Measurements from ENCODE around the gene STRBP. TPM values are rescaled to one million over a fixed set of nuclear protein-coding genes. Genes with fewer than 3 reads are reported as not detected.

The STRBP gene
- total and polyA plus RNA-seq, 2 of the 8 experiments (the other 6 are each of a cell fraction or from before 2014, with no cell fraction given): 29.7 to 105 TPM

DNA sequence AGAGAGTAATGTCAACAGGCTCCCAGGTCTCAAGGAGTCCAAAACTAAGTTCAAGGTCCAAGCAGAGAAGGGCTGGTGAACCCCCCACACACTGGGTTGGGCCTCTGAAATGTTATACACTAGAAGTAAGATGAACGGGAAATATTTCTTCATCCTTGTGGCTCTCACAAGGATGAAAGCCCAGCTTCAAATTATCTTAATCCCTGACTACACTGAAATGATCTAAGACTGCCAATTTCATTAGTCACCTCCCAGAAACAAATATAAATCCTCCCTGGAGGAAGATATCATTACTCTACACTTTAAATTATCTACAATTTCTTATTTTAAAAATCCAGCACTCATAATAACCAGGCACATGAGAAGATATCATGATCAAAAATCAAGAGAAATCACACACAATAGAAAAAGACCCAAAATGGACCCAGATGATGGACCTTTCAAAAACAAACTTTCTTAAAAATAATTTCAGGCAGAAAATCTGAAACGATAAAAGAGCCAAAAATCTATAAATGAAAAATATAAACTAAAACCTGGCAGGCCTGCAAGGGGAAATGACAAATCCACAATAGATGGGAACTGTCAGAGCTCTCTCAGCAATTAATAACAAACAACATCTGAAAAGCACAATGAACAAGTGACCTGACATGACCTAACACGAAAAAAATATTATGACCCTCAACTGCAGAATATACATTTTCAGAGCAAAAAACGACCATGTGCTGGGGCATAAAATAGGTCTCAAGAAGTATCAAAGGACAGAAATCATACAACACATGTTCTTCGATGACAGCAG is 117.5 kb downstream of the STRBP start (continued):
- TF ChIP-seq, protein P1, sequence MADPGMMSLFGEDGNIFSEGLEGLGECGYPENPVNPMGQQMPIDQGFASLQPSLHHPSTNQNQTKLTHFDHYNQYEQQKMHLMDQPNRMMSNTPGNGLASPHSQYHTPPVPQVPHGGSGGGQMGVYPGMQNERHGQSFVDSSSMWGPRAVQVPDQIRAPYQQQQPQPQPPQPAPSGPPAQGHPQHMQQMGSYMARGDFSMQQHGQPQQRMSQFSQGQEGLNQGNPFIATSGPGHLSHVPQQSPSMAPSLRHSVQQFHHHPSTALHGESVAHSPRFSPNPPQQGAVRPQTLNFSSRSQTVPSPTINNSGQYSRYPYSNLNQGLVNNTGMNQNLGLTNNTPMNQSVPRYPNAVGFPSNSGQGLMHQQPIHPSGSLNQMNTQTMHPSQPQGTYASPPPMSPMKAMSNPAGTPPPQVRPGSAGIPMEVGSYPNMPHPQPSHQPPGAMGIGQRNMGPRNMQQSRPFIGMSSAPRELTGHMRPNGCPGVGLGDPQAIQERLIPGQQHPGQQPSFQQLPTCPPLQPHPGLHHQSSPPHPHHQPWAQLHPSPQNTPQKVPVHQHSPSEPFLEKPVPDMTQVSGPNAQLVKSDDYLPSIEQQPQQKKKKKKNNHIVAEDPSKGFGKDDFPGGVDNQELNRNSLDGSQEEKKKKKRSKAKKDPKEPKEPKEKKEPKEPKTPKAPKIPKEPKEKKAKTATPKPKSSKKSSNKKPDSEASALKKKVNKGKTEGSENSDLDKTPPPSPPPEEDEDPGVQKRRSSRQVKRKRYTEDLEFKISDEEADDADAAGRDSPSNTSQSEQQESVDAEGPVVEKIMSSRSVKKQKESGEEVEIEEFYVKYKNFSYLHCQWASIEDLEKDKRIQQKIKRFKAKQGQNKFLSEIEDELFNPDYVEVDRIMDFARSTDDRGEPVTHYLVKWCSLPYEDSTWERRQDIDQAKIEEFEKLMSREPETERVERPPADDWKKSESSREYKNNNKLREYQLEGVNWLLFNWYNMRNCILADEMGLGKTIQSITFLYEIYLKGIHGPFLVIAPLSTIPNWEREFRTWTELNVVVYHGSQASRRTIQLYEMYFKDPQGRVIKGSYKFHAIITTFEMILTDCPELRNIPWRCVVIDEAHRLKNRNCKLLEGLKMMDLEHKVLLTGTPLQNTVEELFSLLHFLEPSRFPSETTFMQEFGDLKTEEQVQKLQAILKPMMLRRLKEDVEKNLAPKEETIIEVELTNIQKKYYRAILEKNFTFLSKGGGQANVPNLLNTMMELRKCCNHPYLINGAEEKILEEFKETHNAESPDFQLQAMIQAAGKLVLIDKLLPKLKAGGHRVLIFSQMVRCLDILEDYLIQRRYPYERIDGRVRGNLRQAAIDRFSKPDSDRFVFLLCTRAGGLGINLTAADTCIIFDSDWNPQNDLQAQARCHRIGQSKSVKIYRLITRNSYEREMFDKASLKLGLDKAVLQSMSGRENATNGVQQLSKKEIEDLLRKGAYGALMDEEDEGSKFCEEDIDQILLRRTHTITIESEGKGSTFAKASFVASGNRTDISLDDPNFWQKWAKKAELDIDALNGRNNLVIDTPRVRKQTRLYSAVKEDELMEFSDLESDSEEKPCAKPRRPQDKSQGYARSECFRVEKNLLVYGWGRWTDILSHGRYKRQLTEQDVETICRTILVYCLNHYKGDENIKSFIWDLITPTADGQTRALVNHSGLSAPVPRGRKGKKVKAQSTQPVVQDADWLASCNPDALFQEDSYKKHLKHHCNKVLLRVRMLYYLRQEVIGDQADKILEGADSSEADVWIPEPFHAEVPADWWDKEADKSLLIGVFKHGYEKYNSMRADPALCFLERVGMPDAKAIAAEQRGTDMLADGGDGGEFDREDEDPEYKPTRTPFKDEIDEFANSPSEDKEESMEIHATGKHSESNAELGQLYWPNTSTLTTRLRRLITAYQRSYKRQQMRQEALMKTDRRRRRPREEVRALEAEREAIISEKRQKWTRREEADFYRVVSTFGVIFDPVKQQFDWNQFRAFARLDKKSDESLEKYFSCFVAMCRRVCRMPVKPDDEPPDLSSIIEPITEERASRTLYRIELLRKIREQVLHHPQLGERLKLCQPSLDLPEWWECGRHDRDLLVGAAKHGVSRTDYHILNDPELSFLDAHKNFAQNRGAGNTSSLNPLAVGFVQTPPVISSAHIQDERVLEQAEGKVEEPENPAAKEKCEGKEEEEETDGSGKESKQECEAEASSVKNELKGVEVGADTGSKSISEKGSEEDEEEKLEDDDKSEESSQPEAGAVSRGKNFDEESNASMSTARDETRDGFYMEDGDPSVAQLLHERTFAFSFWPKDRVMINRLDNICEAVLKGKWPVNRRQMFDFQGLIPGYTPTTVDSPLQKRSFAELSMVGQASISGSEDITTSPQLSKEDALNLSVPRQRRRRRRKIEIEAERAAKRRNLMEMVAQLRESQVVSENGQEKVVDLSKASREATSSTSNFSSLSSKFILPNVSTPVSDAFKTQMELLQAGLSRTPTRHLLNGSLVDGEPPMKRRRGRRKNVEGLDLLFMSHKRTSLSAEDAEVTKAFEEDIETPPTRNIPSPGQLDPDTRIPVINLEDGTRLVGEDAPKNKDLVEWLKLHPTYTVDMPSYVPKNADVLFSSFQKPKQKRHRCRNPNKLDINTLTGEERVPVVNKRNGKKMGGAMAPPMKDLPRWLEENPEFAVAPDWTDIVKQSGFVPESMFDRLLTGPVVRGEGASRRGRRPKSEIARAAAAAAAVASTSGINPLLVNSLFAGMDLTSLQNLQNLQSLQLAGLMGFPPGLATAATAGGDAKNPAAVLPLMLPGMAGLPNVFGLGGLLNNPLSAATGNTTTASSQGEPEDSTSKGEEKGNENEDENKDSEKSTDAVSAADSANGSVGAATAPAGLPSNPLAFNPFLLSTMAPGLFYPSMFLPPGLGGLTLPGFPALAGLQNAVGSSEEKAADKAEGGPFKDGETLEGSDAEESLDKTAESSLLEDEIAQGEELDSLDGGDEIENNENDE (IDR thresholded peaks at IDR 0.05; ENCODE audit: insufficient replicate concordance, low read length): no peak
- TF ChIP-seq KDM5A (IDR thresholded peaks at IDR 0.05; ENCODE audit: low read length): no peak
- TF ChIP-seq SIX5 (IDR thresholded peaks at IDR 0.05; ENCODE audit: low read depth, low read length): no peak
- TF ChIP-seq RFX5 (IDR thresholded peaks at IDR 0.05; ENCODE audit: borderline replicate concordance, low read depth, low read length): no peak
- no peak for TF ChIP-seq MAFK (IDR thresholded peaks at IDR 0.05; ENCODE audit: low read depth, low read length)
- no peak for TF ChIP-seq NANOG (IDR thresholded peaks at IDR 0.05; ENCODE audit: insufficient read depth, low read depth, low read length, poor library complexity, severe bottlenecking)
- TF ChIP-seq NRF1 (IDR thresholded peaks at IDR 0.05; ENCODE audit: low read depth, low read length): no peak
- TF ChIP-seq TBP (IDR thresholded peaks at IDR 0.05; ENCODE audit: low read depth, low read length): no peak
- TF ChIP-seq SAP30 (IDR thresholded peaks at IDR 0.05; ENCODE audit: insufficient read depth, insufficient replicate concordance, low read length): no peak
- no peak for TF ChIP-seq RXRA (IDR thresholded peaks at IDR 0.05; ENCODE audit: insufficient read depth, low read depth, low read length)

Measured in H1 (cell line).